ENCODE data around the gene IFFO2.

Gene IFFO2

DNA sequence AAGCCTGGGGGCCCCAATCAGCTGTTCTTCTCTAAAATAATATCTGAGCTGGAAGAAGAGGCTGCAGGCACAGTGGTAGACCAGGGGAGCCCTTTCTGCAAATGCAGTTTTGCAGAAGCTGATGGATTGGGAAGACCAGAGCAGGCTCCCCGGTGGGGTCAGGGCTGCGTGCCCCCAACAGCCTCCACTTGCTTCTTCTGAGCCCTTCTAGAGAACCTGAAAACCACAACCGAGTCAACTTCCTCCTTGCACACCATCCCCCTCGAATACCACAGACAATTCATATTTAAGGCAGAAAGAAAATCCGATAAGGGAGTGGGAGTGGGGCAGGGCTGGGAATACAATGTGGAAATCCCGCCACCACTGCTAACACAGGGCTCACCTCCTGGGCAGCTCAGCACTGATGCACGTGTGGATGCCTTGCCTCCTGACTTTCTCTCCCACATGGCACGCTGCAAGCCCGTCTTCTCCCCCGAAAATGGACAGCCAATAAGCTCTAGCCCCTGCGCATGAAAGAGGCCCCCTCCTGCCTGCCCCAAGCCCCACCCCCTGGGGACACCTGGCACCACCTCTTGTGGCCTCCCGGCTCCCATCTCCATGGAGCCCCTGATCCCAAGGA lies 28.7 kb downstream of the IFFO2 start:
- H3K27ac ChIP-seq, result no peak overlapping the region
- TF ChIP-seq, protein P1, sequence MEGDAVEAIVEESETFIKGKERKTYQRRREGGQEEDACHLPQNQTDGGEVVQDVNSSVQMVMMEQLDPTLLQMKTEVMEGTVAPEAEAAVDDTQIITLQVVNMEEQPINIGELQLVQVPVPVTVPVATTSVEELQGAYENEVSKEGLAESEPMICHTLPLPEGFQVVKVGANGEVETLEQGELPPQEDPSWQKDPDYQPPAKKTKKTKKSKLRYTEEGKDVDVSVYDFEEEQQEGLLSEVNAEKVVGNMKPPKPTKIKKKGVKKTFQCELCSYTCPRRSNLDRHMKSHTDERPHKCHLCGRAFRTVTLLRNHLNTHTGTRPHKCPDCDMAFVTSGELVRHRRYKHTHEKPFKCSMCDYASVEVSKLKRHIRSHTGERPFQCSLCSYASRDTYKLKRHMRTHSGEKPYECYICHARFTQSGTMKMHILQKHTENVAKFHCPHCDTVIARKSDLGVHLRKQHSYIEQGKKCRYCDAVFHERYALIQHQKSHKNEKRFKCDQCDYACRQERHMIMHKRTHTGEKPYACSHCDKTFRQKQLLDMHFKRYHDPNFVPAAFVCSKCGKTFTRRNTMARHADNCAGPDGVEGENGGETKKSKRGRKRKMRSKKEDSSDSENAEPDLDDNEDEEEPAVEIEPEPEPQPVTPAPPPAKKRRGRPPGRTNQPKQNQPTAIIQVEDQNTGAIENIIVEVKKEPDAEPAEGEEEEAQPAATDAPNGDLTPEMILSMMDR (conservative IDR thresholded peaks at IDR 0.05), result no peak

DNA sequence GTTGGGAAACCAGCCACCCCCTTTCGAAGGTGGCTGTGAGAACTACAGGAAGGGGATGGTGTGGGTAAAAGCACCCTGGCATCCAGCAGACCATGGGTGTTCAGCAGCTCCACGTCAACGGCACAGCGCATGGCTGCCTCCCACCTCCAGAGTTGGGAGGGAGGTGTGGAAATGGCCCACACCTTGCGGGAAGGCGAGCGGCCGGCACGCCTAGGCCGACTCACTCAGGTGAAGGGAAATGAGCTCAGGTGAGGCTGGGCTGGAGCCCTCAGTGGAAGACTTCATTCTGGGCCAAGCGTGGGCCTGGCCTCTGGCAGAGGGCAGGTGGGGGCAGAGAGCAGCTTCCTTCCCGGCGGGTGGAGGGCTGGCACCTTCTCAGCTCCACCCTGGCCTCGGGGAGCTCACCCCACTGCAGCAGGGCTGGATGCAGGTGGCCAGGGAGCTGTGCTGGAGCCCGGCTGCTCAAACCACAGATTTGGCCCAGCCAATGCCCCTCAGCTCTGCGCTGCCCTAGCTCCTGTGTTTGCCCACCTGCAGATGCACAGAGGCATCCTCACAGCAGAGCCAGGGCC lies 29.3 kb downstream of the IFFO2 start:
- TF ChIP-seq, protein P1 (conservative IDR thresholded peaks at IDR 0.05), result no peak
- H3K27ac ChIP-seq, result no peak overlapping the region

DNA sequence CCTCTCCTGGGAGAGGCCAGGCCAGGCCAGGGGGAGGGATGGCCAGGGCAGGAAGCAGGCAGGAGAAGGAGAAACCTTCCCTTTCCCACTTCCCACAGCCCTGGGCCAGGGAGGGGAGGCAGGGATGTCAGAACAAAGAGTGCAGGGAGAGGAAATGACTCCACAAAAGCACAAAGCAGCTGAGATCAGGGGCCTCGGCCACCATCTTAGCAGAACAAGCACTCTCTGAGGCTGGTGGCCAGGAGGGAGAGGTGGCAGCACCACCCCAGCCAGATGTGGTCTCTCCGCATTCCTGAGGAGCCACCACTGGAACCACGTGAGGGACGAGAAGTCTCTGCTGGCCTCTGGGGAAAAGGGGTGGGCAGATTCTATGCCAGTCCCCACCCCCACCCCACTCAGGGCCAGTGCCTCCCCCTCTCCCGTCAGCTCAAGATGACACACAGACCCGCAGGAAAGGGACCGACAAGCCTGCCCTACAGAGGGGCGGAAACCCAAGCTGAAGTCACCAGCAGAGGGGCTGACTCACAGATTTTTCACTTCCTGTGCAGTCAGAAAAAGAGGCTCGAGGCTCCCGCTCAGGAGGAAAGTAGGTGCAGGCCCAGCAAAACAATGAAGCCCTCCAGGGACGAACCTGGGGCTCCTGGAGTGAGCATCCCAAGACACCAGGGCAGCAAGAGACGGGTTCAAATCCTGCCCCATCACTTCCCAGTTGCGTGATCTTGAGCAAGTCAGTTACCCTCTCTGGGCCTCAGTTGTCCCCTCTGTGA lies 30.0 kb downstream of the IFFO2 start:
- TF ChIP-seq, protein P1 (conservative IDR thresholded peaks at IDR 0.05), result no peak
- no peak overlapping the region for H3K27ac ChIP-seq

DNA sequence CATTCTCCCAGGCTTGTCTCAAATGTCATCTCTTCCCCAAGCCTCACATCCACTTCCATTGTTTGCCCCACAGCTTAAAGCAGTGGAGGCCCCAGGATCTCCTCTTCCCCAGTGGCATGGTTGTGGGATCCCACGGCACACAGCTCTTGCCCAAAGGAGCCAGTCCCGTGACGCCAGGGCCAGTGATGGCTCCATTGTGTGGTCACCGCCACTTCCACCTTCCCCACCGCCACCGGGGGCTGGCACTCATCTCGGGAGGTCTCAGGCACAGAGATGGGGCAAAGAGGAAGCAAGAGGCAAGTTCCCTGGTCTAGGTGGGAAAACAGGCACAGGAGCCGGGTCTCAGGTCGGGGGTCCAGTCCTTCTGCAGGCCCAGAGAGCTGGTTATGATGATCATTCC lies 31.2 kb downstream of the IFFO2 start:
- TF ChIP-seq, protein P1 (conservative IDR thresholded peaks at IDR 0.05), result no peak
- H3K27ac ChIP-seq, result no peak overlapping the region

DNA sequence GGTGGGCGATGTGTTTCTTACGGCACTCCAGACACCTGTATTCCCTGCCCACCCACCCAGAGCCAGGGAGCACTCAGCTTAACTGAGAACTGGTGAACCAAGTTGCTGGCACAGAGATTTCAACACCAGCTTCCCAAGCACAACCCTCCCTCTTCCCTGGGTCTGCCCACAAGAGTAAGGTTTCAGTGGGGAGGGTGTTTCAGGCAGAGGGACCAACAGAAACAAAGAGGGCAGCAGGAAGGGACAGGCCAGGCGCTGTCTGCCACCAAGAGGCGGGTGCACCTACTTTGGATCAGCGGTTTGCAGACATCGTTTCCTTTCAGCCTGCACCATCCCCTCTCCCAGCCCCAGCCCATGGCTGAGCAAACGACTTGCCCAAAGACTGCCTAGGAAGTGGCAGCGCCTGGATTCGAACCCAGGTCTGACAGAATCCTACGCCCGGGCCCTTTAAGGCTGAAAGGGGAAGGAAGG lies 32.2 kb downstream of the IFFO2 start:
- H3K27ac ChIP-seq, result no peak overlapping the region
- TF ChIP-seq, protein P1 (conservative IDR thresholded peaks at IDR 0.05), result no peak

DNA sequence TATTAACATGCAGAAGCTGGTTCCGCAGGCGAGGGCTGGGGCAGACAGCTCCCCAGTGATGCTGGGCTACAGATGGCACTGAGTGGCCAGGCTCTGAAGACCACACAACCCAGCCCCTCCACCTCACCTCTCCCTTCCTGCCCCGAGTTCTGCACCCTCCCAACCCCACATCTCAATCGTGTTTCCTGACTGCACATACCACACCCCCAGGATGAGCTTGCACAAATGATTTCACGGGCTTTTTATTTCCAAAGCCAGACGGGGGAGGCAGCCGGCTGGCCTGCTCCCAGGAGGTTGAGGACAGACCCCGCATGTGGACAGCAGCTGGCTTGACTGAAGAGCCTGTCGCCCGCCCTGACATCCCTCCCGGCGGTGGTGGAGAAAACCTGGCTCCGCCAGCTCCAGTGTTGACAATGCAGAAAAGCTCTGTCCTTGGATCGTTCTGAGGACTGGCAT lies 32.7 kb downstream of the IFFO2 start:
- TF ChIP-seq, protein P1 (conservative IDR thresholded peaks at IDR 0.05), result no peak
- no peak overlapping the region for H3K27ac ChIP-seq
